Smooth muscle cell (in vitro differentiated cells): ENCODE results near the gene AGER. TPM values are rescaled to one million over a fixed set of nuclear protein-coding genes. Genes with fewer than 3 reads are reported as not detected.

Source experiments
- DNase-seq: peaks from one replicate; lab custom pipeline; 2025; ENCODE audit not compliant: unreplicated experiment; lab: John Stamatoyannopoulos, UW
- H2AFZ ChIP-seq: fragments of 200-600 bp; sonication (generic); 2 replicates; pipeline ENCODE4 v1.6.0; 2016; ENCODE audit warnings: antibody characterized with exemption, low read depth, mild to moderate bottlenecking
- H3F3A ChIP-seq: fragments of 200-600 bp; sonication (generic); 2 replicates; pipeline ENCODE4 v1.6.0; 2017; ENCODE audit warnings: antibody characterized with exemption, low read depth
- H3K27ac ChIP-seq: fragments of 200-600 bp; sonication (generic); 2 replicates; pipeline ENCODE4 v1.5.1; 2016; ENCODE audit warnings: low read depth, mild to moderate bottlenecking
- H3K27me3 ChIP-seq: fragments of 200-600 bp; sonication (generic); 2 replicates; pipeline ENCODE4 v1.6.1; 2016; ENCODE audit warnings: low read depth, mild to moderate bottlenecking
- H3K36me3 ChIP-seq: fragments of 200-600 bp; sonication (generic); 2 replicates; pipeline ENCODE4 v1.5.1; 2016; ENCODE audit warnings: low read depth
- H3K4me1 ChIP-seq: fragments of 200-600 bp; sonication (generic); 2 replicates; pipeline ENCODE4 v1.5.1; 2016; ENCODE audit warnings: low read depth
- H3K4me2 ChIP-seq: fragments of 200-600 bp; sonication (generic); 2 replicates; pipeline ENCODE4 v1.6.0; 2016; ENCODE audit warnings: mild to moderate bottlenecking
- H3K4me3 ChIP-seq: fragments of 200-600 bp; sonication (generic); 2 replicates; pipeline ENCODE4 v1.5.1; 2016; ENCODE audit warnings: mild to moderate bottlenecking
- H3K79me2 ChIP-seq: fragments of 200-600 bp; sonication (generic); 2 replicates; pipeline ENCODE4 v1.6.0; 2016; ENCODE audit warnings: low read depth, mild to moderate bottlenecking
- H3K9ac ChIP-seq: fragments of 200-600 bp; sonication (generic); 2 replicates; pipeline ENCODE4 v1.6.0; 2016; ENCODE audit warnings: low read depth
- H3K9me3 ChIP-seq: fragments of 200-600 bp; sonication (generic); replicated peaks from 2 replicates; pipeline ENCODE4 v1.5.1; 2016; ENCODE audit warnings: low read depth
- H4K20me1 ChIP-seq: fragments of 200-600 bp; sonication (generic); 2 replicates; pipeline ENCODE4 v1.6.0; 2016; ENCODE audit warnings: low read depth
- CTCF ChIP-seq: fragments of 200-600 bp; sonication (generic); IDR thresholded peaks from 2 replicates; pipeline ENCODE4 v1.5.1; 2017; ENCODE audit warnings: borderline replicate concordance, mild to moderate bottlenecking, antibody characterized with exemption; ENCODE audit not compliant: insufficient read depth, poor library complexity, severe bottlenecking
- WGBS: methylation state at CpG from one replicate; pipeline ENCODE4 v1.1.7; 2016; ENCODE audit warnings: low lambda C conversion rate; 5-methylcytosine and 5-hydroxymethylcytosine counted together
- polyA plus RNA-seq: library from polyadenylated mRNA; unstranded; fragments of >200 nt; fragmentation: Nextera tagmentation; extraction: Ambion mirVana; gene quantifications from 2 replicates; pipeline ENCODE4 v1.2.1, GENCODE V29; 2016
- total RNA-seq: library from RNA; depleted of rRNA; stranded (reverse); fragments of >200 nt; gene quantifications from 2 replicates; pipeline ENCODE4 v1.2.3, GENCODE V29; 2014

The AGER gene
- total and polyA plus RNA-seq, 2 experiments from 2014 or later, result 2.5 to 2.6 TPM

DNA sequence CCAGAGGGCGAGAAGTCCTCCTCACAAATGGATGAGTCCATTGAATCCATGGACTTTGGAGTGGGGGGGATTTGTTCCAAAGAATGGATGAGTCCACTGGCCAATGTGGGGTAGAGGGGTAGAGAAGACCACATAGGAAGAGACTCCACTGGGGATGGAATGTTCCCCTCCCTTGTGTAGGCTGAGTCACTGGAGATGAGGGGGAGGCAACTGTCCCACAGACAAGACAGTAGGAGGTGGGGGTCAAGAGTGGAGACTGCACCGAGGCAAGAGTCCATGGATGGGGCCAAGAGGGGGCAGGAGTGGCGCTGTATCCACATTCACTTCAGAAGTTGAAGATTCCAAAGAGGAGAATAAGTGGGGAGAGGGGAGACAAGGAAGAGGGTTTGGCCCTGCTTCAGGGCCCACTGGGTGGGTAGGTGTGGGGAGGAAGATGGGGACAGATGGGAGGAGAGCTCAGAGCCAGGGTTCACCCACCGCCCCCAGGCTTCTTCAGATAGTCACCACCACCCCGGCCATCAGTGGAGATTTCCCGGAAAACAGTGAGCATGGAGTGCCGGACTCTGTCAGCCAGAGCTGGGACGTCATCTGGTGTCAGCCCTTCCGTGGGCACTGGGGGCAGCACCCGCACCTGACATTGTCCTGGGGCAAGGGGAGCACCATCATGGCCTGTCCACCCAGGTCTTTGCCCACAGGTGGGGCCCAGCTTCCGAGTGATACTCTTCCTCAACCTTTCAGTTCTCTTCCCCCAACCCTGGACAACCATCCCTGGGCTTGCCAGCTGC lies 15.1 kb downstream of the AGER start:
- H3K27me3 ChIP-seq, result no peaks in the 10 kb centered on the region
- 85% methylated on average over 11 of the region's 11 CpGs for WGBS
- H3K4me3 ChIP-seq, result no peak overlapping the region
- no peak overlapping the region for H2AFZ ChIP-seq
- H3K4me2 ChIP-seq, result no peak overlapping the region
- no peaks in the 10 kb centered on the region for H3K36me3 ChIP-seq
- H4K20me1 ChIP-seq, result no peaks in the 10 kb centered on the region
- H3K27ac ChIP-seq, result no peak overlapping the region
- peaks cover 22% of the 10 kb centered on the region for H3K79me2 ChIP-seq
- H3K4me1 ChIP-seq, result no peaks in the 10 kb centered on the region
- H3F3A ChIP-seq, result peaks cover 8% of the 10 kb centered on the region
- TF ChIP-seq CTCF, result no peak
- no peak overlapping the region for H3K9ac ChIP-seq
- H3K9me3 ChIP-seq, result no peaks in the 10 kb centered on the region
- no peak for DNase-seq

DNA sequence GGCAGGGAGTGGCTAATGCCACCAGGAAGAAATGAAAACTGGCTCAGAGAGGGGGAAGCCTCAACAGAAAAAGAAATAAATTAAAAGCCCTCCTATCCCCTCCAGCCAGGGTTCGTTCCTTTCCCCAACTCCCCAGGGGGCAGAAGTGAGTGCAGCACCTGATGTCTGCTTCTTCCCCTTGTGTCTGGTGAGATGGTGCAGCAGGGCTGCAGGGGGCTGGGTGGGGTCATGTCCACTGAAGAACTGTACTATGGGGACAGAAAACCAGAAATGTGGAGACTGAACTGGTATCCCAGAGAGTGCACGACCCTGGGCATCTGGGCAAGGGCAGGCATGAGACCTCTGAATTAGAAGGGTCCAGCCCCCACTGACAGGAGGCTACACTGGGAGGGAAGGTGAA lies 15.7 kb downstream of the AGER start:
- Histone ChIP-seq H4K20me1 (no peaks in the 10 kb centered on the region), H3K9me3 (no peaks in the 10 kb centered on the region), H3K4me3 (no peak overlapping the region), H3K4me2 (no peak overlapping the region), H2AFZ (no peak overlapping the region), H3K27me3 (no peaks in the 10 kb centered on the region), H3K79me2 (peaks cover 15% of the 10 kb centered on the region), H3K9ac (no peak overlapping the region), H3K36me3 (no peaks in the 10 kb centered on the region), H3K27ac (peak overlapping the region; percentile 12), H3K4me1 (no peaks in the 10 kb centered on the region), H3F3A (peaks cover 8% of the 10 kb centered on the region)
- TF ChIP-seq CTCF, result no peak
- DNase-seq, result no peak
- WGBS, result 86% methylated on average over 2 of the region's 2 CpGs

DNA sequence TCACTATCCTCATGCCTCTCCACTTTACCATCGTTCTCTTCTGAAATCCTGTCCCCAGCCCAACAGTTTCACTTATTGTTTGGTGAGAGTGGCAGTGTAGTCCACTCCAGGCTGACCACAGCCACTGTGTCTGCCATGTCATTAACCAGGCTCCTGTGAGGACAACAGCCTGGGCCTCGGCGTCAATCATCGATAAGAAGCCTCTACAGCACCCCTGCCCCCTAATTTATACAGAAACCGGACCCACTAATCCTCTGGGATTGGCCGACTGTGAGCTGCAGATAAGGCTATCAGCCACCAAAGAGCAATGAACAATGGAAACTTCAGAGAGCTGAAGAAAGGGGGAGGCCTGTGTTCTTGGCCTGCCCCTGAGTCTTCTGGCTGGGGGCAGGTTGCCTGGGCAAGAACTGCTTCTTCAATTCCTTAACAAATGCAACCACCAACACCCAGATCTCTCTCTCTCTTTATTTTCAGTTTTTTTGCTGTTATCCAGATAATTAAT lies 16.2 kb downstream of the AGER start:
- Histone ChIP-seq H2AFZ (no peak overlapping the region), H4K20me1 (no peaks in the 10 kb centered on the region), H3K27me3 (no peaks in the 10 kb centered on the region), H3K9me3 (no peaks in the 10 kb centered on the region), H3K4me2 (no peak overlapping the region), H3K9ac (no peak overlapping the region), H3K27ac (peak overlapping the region; percentile 12), H3K36me3 (no peaks in the 10 kb centered on the region), H3F3A (peaks cover 8% of the 10 kb centered on the region), H3K4me1 (no peaks in the 10 kb centered on the region), H3K4me3 (no peak overlapping the region), H3K79me2 (peaks cover 11% of the 10 kb centered on the region)
- DNase-seq, result no peak
- WGBS, result 35% methylated on average over 6 of the region's 6 CpGs
- TF ChIP-seq CTCF, result no peak
